HTERT RPE-1 (cell line): ENCODE measurements around the gene MPRIP.

ENCODE experiments used
- in situ Hi-C: fragments of 300-500 bp; cut with MboI; formaldehyde crosslinking; loops from 4 replicates; pipeline ENCODE4 v1.14.3; 2020; ENCODE audit warnings: low sequenced_read_pairs

MPRIP gene

DNA sequence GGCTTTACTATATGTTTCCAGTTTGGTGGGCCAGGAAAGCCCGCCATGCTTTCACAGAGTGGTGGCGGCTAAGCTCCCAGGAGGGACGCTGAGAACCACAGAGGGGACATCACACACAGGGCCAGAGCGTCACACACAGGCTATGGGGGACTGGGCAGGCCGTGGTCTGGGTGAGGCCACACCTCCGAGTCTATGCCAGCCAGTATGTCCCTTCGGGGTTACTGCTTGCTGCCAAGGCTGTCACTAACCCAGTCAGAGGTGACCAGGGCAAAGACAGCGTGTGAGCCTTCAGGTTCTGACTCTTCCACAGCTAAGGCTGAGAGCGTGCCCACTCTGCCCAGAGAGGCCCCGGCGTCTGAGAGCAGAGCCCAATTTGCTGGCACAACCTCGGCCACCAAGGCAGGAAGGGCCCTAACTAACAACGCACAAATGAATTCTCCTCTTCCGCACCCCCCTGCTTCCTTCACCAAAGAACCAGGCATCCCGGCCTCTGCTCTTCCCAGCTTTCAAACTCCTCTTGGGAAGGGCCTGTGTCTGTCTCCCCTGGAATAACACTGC, 161.0 kb downstream of the MPRIP start:
- in situ Hi-C loops, result no loop called here

DNA sequence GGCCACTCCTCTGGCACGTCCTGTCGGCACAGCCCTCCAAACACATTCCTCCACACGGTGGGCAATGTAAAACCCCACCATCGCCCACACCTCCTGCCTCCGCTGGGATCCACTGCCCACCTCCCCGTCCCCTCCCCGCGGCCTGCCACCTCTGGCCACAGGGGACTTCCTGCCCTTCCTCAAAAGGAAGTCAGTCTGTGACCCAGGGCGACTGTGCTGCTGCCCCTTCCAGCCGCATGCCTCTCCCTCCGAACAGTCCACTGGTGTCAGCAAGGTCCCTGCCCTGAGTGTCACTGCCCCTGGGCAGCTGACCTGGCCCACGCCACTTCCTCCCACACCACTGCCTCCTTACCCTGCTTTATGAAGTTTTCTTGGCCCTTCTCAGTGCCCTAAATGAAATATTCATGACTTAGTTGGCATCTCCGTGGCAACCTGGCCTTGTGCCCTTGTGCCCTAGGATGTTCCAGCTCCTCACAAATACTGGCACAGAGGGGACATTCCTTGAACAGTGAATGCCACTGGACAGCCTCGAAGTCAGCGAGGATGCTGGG, 161.9 kb downstream of the MPRIP start:
- in situ Hi-C loops, result no loop called here

DNA sequence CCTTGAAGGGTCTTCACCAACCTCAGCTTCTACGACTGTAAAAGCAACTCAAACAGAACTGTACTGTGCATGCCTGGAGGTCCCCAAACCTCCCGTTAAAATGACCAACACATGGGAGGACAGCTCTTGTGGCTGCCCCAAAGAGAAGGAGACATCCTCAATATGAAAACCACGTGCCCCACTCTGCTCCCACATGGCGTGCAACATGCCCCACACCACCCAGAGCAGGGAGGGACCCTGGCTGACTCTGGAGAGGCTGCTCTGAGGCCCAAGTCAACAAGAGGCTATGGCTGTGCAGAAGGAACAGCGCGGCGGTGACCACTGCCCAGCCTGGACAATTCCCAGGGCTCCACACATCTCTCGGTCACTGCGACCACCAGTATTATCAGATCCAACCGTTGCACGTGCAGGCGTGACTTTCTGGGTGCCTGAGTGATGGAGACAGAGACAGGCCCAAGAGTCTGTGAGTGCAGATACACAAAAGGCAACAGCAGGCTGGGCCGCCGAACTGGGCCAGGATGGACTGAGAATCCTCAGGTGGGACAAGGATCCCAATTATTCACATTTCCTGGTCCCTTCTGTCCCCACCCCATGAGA, 162.5 kb downstream of the MPRIP start:
- in situ Hi-C loops, result no loop called here

DNA sequence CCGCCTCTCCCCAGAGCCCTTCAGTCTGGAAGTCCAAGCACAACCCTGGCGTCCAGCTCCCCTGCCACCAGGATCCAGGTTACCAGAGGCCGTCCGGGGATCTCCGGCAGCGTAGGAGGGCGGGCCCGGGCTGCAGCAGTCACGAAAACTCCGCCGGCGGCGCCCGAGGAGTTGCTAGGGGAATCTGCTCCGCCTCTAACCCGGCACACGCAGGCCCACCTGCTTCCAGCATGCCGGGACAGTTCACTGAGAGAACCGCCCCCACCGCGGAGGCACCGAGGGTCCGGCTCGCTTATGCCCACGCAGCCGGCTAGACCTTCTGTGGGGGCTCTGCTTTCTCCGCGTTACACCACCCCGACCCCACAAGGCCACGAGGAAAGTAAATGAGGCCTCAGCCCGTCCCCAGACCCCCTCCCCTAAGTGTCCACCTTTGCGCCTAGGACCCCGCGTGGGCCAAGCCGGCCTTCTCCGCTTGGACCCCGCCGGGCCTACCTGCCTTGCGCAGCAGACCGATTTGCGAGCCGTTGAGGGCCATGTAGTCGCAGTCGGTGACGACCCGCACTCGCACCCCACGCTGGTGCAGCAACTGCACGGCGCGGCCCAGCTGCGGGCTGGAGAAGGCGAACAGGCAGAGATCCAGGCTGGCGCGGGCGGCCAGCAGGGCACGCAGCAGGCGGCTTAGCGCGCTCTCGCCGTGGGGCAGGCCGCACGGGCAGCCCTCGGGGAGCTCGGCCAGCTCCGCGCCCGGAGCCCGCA, 163.3 kb downstream of the MPRIP start:
- in situ Hi-C loops, result no loop called here

DNA sequence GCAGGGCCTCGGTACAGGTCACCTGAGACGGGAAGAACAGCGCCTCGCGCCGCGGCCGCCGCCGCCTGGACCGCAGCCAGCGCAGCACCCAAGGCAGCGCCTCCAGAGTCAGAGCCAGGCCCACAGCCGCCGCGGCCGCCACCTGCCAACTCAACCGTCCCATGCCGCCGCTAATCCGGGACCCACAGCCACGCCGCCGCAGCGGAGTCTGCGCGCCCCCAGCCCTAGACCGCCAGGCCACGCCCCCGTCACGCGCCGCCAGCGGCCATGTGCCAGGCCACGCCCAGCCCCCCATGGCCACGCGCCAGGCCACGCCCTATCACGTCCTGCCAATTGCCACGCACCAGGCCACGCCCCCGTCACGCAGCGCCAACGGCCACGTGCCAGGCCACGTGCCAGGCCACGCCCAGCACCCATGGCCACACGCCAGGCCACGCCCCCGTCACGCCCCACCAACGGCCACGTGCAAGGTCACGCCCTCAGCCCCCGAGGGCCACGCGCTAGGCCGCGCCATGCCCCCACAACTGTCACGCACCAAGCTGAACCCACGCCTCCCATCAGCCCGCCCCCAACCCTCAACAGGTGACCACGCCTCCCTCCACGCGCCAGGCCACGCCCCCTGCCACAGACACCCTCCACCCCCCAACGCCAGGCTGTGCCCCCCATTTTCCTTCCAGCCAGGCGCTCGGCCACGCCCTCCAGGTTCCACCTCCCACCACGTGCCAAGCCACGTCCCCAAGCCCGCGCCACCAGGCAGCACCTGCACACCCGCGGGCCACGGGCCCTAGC, 164.1 kb downstream of the MPRIP start, which contains the start of gene PLD6:
TSS of gene PLD6 (minus strand) at position 210 of the 789 bp plus-strand sequence. CDS start at position 163, 47 bp downstream.
- in situ Hi-C loops, result no loop called here

DNA sequence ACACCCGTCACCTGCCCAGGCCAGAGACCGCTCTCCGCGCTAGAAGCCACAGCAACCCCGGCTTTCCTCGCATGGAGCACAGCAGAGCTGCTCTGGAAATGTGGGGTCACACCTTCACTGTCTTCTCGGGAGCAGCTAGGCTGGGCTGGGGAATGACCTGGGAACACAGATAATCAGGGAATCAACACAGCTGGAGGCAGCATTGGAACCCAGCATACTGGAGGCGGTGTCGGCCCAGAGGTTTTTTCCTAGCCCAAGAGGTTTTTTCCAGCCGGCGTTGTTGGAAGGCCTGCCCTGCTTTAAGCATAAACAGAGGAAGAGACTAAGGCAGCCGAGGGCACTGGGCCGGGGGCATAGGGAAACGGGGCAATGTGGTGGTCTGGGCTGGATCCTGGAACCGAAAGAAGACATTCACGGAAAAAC, 164.7 kb downstream of the MPRIP start:
- in situ Hi-C loops, result no loop called here

DNA sequence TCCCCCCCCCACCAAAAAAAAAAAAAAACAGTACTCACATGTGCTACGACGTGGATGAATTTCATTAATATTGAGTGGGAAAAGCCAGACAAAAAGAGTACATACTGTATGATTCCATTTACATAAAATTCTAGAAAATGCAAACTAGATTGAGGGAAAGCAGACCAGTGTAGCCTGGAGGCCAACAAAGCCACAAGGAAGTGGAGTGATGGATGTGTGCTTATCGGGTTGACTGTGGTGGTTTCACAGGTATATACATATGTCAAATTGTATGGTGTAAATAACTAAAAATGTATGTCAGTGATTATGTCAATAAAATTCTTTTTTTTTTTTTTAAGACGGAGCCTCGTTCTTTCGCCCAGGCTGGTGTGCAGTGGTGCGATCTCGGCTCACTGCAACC, 165.7 kb downstream of the MPRIP start:
- in situ Hi-C loops, result no loop called here

DNA sequence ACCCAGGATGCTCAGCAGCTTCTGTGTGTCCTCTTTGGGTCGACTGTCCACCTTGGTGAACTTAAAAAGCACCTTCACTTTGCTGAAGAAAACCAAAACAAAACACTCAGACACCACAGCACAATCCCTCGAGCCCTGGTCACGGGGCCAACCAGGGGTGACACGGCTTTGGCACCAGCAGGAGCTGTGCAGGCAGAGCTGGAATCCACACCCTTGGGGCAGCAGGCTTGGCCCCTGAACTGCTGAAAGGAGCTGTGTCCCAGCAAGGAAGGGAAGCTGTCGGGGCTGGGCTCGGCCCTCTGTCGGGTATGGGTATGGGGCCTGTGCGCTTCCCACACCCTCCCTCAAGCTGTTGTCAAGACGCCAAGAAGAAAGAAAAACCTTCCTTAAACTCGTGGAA, 171.5 kb downstream of the MPRIP start:
- in situ Hi-C loops, result no loop called here

DNA sequence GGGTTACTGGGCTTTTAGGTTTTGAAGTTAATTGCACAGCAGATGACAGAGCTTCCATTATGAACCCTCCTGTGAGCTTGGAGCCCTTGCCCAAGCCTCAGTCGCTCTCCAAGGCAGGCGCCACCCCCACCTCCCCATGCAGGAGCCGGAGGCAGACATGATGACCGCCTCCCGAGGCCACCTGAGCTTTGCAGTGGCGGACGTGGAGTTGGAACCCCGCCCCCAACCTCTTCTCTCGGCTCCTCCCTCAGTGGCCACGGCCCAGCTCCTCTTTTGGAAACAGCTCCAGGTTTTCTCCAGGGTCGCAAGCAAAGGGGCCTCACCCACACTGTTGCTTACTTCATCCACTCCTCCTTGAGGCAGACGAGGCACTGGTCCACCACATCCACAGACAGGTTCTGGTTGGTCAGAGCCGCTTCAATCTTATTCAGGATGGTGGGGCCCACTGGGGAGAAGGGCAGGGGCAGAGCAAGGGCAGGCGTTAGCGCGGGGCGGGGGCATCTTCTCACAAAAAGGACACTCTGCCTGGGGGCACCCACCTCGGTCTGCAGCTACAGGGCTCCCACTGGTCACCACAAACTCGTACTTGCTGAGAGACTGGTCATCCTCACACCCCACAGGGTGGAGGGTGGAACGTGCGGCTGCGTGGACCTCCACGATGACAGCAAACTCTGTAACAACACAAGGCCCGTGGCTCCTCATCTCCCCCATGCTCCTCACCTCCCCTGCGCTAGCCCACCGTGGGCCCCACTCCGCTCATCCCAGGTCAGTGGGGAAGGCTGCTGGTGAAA, 172.6 kb downstream of the MPRIP start:
- in situ Hi-C loops, result no loop called here

DNA sequence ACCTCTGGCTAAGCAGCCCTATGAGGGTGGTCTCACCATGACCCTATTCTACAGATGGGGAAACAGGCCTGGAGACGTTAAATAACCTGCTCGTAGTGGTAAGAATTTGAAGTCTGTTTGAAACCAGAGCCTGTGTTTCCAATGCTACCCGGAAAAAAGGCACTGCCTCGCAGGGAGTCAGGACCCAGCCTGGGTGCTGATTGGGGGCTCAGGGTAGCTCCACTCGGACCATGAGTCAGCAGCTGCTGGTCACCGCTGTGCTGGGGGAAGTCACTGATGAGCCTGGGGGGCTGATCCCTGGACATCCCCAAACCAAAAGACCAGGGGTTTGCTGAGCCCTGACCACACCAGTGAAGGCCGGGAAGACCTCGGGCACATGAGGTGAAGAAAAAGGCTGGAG, 173.3 kb downstream of the MPRIP start:
- in situ Hi-C loops, result no loop called here

DNA sequence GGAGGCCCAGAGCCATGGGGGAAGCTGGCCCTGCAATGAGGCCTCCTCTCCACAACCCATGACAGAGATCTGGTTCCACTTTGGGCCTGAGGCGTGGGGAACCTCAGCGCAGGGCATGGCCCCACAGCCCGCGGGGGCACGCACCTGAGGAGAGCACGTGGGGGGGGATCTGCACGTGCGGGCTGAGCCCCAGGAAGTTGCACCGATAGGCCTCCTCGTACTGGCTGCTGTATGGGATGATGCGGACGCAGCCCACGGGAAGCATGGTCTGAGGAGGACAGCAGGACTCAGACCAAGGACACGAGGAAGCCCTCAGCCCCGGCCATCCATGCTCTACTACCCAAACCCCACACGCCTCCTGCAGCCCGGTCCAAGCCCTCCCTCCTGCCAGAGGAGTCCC, 174.0 kb downstream of the MPRIP start:
- in situ Hi-C loops, result no loop called here

DNA sequence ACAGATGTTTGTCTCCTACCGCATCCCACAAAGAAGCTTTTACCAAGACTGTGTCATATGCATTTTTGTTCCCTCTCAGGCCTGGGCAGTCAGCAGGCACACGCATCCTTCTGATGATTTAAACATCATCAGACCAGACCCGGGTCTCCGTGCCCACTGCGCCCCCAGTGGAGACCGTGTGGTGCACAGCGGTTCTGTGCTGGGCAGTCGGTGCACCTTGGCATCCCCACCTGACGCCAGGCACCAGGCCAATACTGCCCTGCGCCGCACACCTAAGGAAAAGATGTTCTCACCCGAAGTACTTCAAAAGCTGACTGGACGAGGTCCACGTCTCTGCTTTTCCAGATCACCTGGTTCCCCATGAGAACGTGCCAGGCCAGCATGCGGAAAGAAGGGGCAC, 174.5 kb downstream of the MPRIP start:
- in situ Hi-C loops, result no loop called here

DNA sequence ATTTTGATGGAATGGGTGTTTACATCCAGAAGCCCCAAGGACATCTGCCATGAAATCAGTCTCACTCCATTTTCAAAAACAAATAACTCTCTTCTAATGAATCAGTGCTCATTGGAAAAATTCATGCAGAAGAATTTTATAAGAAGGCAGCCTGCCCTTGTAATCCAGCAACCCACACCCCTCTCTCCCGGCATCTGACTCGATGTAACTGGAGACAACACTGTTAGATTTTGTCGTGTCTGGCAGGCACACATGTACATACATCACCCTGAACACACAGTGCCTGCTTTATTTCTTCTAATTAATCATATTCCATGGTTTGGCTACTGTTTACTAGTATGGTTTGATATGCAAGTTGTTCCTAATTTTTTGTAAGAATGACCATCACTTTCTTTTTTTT, 175.7 kb downstream of the MPRIP start:
- in situ Hi-C loops, result no loop called here

DNA sequence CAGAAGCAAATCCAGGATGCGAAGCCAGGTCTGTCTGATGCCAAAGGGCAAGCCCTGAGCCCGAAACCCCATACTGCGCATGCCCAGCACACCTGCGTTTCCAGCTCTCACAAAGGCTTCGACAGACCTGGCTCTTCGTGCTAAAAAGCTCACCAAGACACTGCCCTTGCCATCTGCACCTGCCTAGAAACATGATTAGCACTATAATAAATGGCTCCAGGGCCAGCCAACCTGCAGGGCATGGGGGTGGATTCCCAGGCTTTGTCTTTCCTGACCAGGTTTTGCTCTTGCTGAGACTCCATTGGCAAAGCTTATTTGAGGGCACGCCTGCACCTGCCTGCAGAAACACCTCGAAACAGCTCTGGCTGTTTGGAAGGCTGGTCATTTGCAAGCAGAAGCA, 178.3 kb downstream of the MPRIP start:
- in situ Hi-C loops, result no loop called here

DNA sequence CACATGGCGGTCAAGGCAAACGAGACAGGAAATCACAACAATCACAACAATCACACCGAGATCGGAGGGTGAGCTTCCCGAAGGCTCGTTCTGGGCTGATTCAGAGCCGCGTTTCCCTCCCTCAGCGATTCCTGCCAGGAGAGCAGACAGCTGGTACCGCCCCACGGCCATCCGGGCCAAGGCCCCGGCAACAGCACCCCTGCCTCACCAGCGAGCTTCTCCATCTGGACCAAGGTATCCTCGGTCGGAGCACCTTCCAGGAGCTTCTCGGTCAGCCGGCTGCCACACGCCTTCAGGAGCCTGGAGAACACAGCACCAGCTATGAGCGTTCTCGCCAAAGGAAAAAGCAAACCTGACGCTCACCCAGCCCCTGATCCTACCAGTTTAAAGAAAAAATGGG, 179.1 kb downstream of the MPRIP start:
- in situ Hi-C loops, result no loop called here

DNA sequence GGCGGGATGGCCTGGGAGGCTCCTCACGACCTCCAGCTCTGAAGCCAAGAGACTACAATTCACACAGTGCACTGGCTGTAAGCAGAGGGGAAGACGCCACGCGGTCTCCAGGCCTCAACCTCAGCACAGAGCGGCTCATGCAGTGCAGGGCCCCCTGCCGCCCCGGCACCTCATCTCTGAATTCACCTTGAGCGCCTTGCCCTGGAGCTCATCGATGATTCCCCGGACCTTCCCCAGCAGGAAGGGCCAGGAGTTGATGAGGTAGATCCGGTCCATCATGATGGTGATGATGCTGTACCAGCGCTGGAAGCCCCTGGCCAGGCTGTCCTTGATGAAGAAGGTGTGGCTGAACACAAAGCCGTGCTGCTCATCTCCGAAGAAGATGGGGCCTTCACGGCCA, 181.5 kb downstream of the MPRIP start:
- in situ Hi-C loops, result no loop called here

DNA sequence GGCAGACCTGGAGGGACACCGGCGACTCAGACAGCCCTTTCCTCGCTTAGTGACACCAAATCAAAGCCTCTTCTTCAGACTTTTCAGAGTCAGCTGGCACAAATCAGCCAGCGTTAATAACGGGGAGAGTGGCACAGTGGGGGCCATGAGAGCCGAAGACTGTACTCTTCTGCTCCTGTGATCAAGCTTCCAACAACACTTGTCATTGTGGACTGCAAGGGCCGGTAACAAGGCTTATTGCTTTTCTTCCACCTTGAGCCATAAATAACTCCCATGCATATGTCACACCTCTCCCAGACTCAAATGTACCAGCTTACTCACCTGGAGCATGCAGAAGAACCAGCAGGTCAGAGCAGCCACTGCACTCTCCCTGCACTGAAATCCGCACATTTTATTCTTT, 181.9 kb downstream of the MPRIP start:
- in situ Hi-C loops, result no loop called here

DNA sequence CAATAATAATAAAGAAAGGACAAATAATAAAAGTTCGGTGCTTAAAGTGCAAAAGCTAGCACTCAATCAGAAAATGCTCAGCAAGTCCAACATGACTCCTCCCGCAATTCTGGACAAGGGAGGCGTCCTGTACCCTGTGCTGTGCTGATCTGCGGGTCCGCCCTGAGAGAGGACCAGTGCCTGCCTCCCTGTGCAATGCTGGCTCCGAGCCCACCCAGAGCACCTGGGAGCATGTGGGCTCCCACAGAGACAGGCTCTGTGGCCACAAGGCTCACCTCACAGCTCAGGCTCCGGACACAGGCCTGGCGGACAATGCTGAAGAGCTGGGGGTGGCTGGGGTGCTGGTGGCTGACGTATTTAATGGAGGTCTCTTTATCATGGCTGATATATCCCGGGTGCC, 183.6 kb downstream of the MPRIP start:
- in situ Hi-C loops, result no loop called here

DNA sequence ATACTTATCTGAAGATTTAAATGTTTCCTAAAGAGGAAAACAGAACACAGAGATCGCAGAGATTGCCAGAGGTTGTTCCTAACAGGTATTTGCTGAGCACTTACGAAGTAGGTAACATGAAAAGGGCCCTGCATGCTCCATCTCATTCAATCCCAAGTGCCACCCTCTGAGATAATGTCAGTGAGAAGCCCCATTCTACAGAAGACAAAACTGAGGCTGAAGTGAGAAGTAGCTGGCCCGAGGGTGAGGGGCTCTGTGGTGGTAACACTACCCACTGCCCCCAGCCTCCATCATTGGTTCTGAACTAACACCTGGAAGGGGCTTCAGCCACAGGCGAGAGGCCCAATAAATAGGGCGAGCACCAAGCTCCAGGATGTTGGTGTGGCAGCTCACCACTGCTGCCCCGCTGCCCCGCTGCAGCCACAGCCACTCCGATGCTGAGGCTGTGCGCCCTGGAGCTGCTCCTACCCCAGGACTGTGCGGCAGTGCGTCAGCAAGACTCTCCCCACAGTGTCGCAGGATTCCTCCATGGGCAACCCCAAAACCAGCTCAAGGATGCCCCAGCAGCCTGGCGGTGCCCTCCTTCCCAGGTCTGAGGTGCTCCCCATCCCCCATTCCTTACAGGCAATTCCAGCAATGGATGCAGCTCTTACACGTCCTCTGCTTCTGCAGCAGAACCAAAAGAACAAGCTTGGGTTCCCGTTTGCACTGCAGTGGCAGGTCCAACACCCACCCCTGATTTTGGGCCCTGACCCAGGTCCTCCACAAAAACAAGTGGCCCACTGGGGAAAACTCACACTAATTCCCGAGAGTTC, 184.4 kb downstream of the MPRIP start:
- in situ Hi-C loops, result no loop called here
